HEK293 (cell line): ENCODE measurements around the gene DSE.

Experiments
- ATF2 ChIP-seq: fragments of 450-650 bp; formaldehyde crosslinking; IDR thresholded peaks from 2 replicates; pipeline ENCODE4 v1.5.1; 2016; ENCODE audit warnings: missing biosample characterization, missing genetic modification characterization, low read depth
- CTCF ChIP-seq: fragments of 450-650 bp; formaldehyde crosslinking; IDR thresholded peaks from 2 replicates; pipeline ENCODE4 v1.5.1; 2016; ENCODE audit warnings: missing biosample characterization, missing genetic modification characterization
- IKZF3 ChIP-seq: fragments of 450-650 bp; IDR thresholded peaks from 2 replicates; pipeline ENCODE4 v1.5.0; 2018; ENCODE audit warnings: missing biosample characterization, mild to moderate bottlenecking, missing genetic modification characterization, moderate library complexity
- REST ChIP-seq: fragments of 450-650 bp; formaldehyde crosslinking; IDR thresholded peaks from 2 replicates; pipeline ENCODE4 v1.5.1; 2016; ENCODE audit warnings: missing biosample characterization, missing genetic modification characterization
- SCRT1 ChIP-seq: fragments of 450-650 bp; formaldehyde crosslinking; IDR thresholded peaks from 2 replicates; pipeline ENCODE4 v1.5.1; 2016; ENCODE audit warnings: missing biosample characterization, missing genetic modification characterization, borderline replicate concordance
- ZNF10 ChIP-seq: fragments of 450-650 bp; formaldehyde crosslinking; IDR thresholded peaks from 2 replicates; pipeline ENCODE4 v1.5.1; 2017; ENCODE audit warnings: missing biosample characterization, missing genetic modification characterization
- ZNF202 ChIP-seq: fragments of 450-650 bp; formaldehyde crosslinking; IDR thresholded peaks from 2 replicates; pipeline ENCODE4 v1.5.1; 2016; ENCODE audit warnings: missing biosample characterization, missing genetic modification characterization, borderline replicate concordance
- ZNF24 ChIP-seq: fragments of 450-650 bp; formaldehyde crosslinking; IDR thresholded peaks from 2 replicates; pipeline ENCODE4 v1.5.1; 2016; ENCODE audit warnings: missing biosample characterization, missing genetic modification characterization
- ZNF302 ChIP-seq: fragments of 450-650 bp; formaldehyde crosslinking; IDR thresholded peaks from 2 replicates; pipeline ENCODE4 v1.5.1; 2016; ENCODE audit warnings: missing biosample characterization, missing genetic modification characterization, low read depth
- ZNF510 ChIP-seq: fragments of 450-650 bp; formaldehyde crosslinking; IDR thresholded peaks from 2 replicates; pipeline ENCODE4 v1.5.1; 2018; ENCODE audit warnings: mild to moderate bottlenecking, missing genetic modification characterization, missing biosample characterization; ENCODE audit not compliant: insufficient replicate concordance
- ZNF560 ChIP-seq: fragments of 450-650 bp; formaldehyde crosslinking; IDR thresholded peaks from 2 replicates; pipeline ENCODE4 v1.5.1; 2017; ENCODE audit warnings: missing biosample characterization, missing genetic modification characterization, borderline replicate concordance
- ZNF658 ChIP-seq: fragments of 450-650 bp; formaldehyde crosslinking; IDR thresholded peaks from 2 replicates; pipeline ENCODE4; 2016; ENCODE audit warnings: missing biosample characterization, missing genetic modification characterization
- ZNF747 ChIP-seq: fragments of 450-650 bp; formaldehyde crosslinking; IDR thresholded peaks from 2 replicates; pipeline ENCODE4 v1.5.1; 2016; ENCODE audit warnings: missing biosample characterization, missing genetic modification characterization
- ZNF792 ChIP-seq: fragments of 450-650 bp; formaldehyde crosslinking; IDR thresholded peaks from 2 replicates; pipeline ENCODE4 v1.5.1; 2016; ENCODE audit warnings: missing biosample characterization, missing genetic modification characterization

GRCh38 chr6:116439522-116440051 lies 68.8 kb downstream of the DSE start:
- TF ChIP-seq ZNF510 (tag by site-specific recombination) (no peak), ZNF792 (tag by site-specific recombination) (no peak), ZNF24 (tag by site-specific recombination) (no peak), CTCF (tag by site-specific recombination) (no peak), SCRT1 (tag by site-specific recombination) (no peak), ZNF202 (tag by site-specific recombination) (no peak), ZNF658 (tag by site-specific recombination) (no peak), ATF2 (tag by site-specific recombination) (no peak), REST (tag by site-specific recombination) (no peak), ZNF302 (tag by site-specific recombination) (no peak), ZNF747 (tag by site-specific recombination) (no peak), ZNF10 (tag by site-specific recombination) (no peak), ZNF560 (tag by site-specific recombination) (no peak), IKZF3 (tag by site-specific recombination) (no peak)
